HG02623 (cell line): Measurements from ENCODE around the gene MGA.

ENCODE experiments used
- ATAC-seq: cut with Tn5 transposase; IDR thresholded peaks from one replicate; pipeline ENCODE4 v1.9.1; 2021; ENCODE audit warnings: moderate library complexity; ENCODE audit not compliant: unreplicated experiment

Gene MGA

GRCh38 chr15:41780266-41780665, 120.1 kb downstream of the MGA start:
- no peak for ATAC-seq

GRCh38 chr15:41780727-41781126, 120.5 kb downstream of the MGA start:
- ATAC-seq = no peak

- no peak for ATAC-seq
These were observed 122.4 kb downstream of the MGA start for GRCh38 chr15:41782371-41783282.

GRCh38 chr15:41783296-41783695, 123.1 kb downstream of the MGA start:
- no peak for ATAC-seq

- no peak for ATAC-seq
These were observed 128.1 kb downstream of the MGA start for GRCh38 chr15:41788262-41788661.

- ATAC-seq = no peak
These were observed 129.0 kb downstream of the MGA start for GRCh38 chr15:41789236-41789635.

GRCh38 chr15:41789662-41790061, 129.5 kb downstream of the MGA start:
- no peak for ATAC-seq

- ATAC-seq = no peak
These were observed 130.0 kb downstream of the MGA start for GRCh38 chr15:41790169-41790568.

GRCh38 chr15:41790756-41791546, 130.7 kb downstream of the MGA start:
- ATAC-seq = no peak

GRCh38 chr15:41791547-41791937, 131.3 kb downstream of the MGA start:
- ATAC-seq = no peak

- ATAC-seq = no peak
These were observed 131.9 kb downstream of the MGA start for GRCh38 chr15:41792000-41792637.

GRCh38 chr15:41794081-41794480, 133.9 kb downstream of the MGA start:
- ATAC-seq = no peak

GRCh38 chr15:41795996-41796856, 136.0 kb downstream of the MGA start:
- ATAC-seq = no peak

GRCh38 chr15:41797201-41797944, 137.2 kb downstream of the MGA start:
- no peak for ATAC-seq

GRCh38 chr15:41798607-41799487, 138.6 kb downstream of the MGA start:
- no peak for ATAC-seq

- no peak for ATAC-seq
These were observed 139.2 kb downstream of the MGA start for GRCh38 chr15:41799488-41799805.

- no peak for ATAC-seq
These were observed 141.0 kb downstream of the MGA start for GRCh38 chr15:41801185-41801584.

GRCh38 chr15:41801850-41802455, 141.7 kb downstream of the MGA start:
- ATAC-seq = no peak

- ATAC-seq = no peak
These were observed 144.2 kb downstream of the MGA start for GRCh38 chr15:41804361-41804760.
